ENCODE measurements around the gene ZNF766.
"Not testable (repeated sequence)": the region's sequence is repeated elsewhere in the genome, so short reads cannot be mapped to it uniquely, and the experiment has no call there.

The ZNF766 gene

GRCh38 chr19:52269338-52270261 is at the start of gene ZNF766:
TSS of gene ZNF766 (plus strand) at chr19:52269587. CDS start at chr19:52269614, 27 bp downstream.
- DNase-seq (ENCODE audit: low spot score), result peak; percentile 95

GRCh38 chr19:52219611-52220010 is 49.8 kb upstream of the ZNF766 start:
- DNase-seq (ENCODE audit: low spot score), result no peak

GRCh38 chr19:52221031-52221430 is 48.4 kb upstream of the ZNF766 start:
- DNase-seq (ENCODE audit: low spot score), result no peak

- DNase-seq (ENCODE audit: low spot score), result no peak
Observed at GRCh38 chr19:52221831-52222375, 47.5 kb upstream of the ZNF766 start.

GRCh38 chr19:52224211-52224610 is 45.2 kb upstream of the ZNF766 start:
- DNase-seq (ENCODE audit: low spot score), result no peak

- DNase-seq (ENCODE audit: low spot score), result peak; percentile 15
Observed at GRCh38 chr19:52226652-52227051, 42.7 kb upstream of the ZNF766 start.

- no peak for DNase-seq (ENCODE audit: low spot score)
Observed at GRCh38 chr19:52227196-52227940, 42.0 kb upstream of the ZNF766 start.

- no peak for DNase-seq (ENCODE audit: low spot score)
Observed at GRCh38 chr19:52227980-52228379, 41.4 kb upstream of the ZNF766 start.

GRCh38 chr19:52229524-52229923 is 39.9 kb upstream of the ZNF766 start:
- DNase-seq (ENCODE audit: low spot score), result no peak

GRCh38 chr19:52230685-52231084 is 38.7 kb upstream of the ZNF766 start:
- DNase-seq (ENCODE audit: low spot score), result no peak

- DNase-seq (ENCODE audit: low spot score), result no peak
Observed at GRCh38 chr19:52231154-52231910, 38.1 kb upstream of the ZNF766 start.

GRCh38 chr19:52234406-52234805 is 35.0 kb upstream of the ZNF766 start:
- DNase-seq (ENCODE audit: low spot score), result no peak

- no peak for DNase-seq (ENCODE audit: low spot score)
Observed at GRCh38 chr19:52237197-52237596, 32.2 kb upstream of the ZNF766 start.

- peak; percentile 56 for DNase-seq (ENCODE audit: low spot score)
Observed at GRCh38 chr19:52237771-52238400, 31.5 kb upstream of the ZNF766 start.

GRCh38 chr19:52244021-52244420 is 25.4 kb upstream of the ZNF766 start:
- no peak for DNase-seq (ENCODE audit: low spot score)

- DNase-seq (ENCODE audit: low spot score), result no peak
Observed at GRCh38 chr19:52248241-52248640, 21.1 kb upstream of the ZNF766 start.

- DNase-seq (ENCODE audit: low spot score), result no peak
Observed at GRCh38 chr19:52258426-52258825, 11.0 kb upstream of the ZNF766 start.

GRCh38 chr19:52265556-52265955 is 3.8 kb upstream of the ZNF766 start:
- not testable (repeated sequence) for DNase-seq (ENCODE audit: low spot score)

- DNase-seq (ENCODE audit: low spot score), result no peak
Observed at GRCh38 chr19:52270266-52270885, 989 bp downstream of the ZNF766 start.

GRCh38 chr19:52273301-52273700 is 3.9 kb downstream of the ZNF766 start:
- DNase-seq (ENCODE audit: low spot score), result no peak

- no peak for DNase-seq (ENCODE audit: low spot score)
Observed at GRCh38 chr19:52274191-52274590, 4.8 kb downstream of the ZNF766 start.

All from activated CD4-positive, alpha-beta T cell treated with anti-CD3 and anti-CD28 coated beads, Interleukin-2, Interleukin-4, amounts not matched to agents 100 ng/mL and 50 ng/mL, durations not matched to agents 16 hours and 8 hours (primary cell).